Kidney epithelial cell (primary cell): ENCODE measurements around the gene RSRC1. TPM values are rescaled to one million over a fixed set of nuclear protein-coding genes. Genes with fewer than 3 reads are reported as not detected.

Experiments used
- DNase-seq: peaks from one replicate; pipeline ENCODE4 v3.0.0-alpha.2; 2010; ENCODE audit warnings: low read depth
- H3K27me3 ChIP-seq: 2 replicates; pipeline ENCODE4 v1.6.0; 2011; ENCODE audit warnings: low read length; ENCODE audit not compliant: control insufficient read depth, insufficient read depth
- H3K36me3 ChIP-seq: 2 replicates; pipeline ENCODE4 v1.5.1; 2011; ENCODE audit warnings: low read length; ENCODE audit not compliant: control insufficient read depth, insufficient read depth
- H3K4me3 ChIP-seq: 2 replicates; pipeline ENCODE4 v1.5.1; 2011; ENCODE audit warnings: low read depth, mild to moderate bottlenecking, control low read depth, low read length
- CTCF ChIP-seq: IDR thresholded peaks from 2 replicates; pipeline ENCODE4 v1.5.1; 2011; ENCODE audit warnings: mild to moderate bottlenecking, moderate library complexity, low read length, control low read depth, inconsistent platforms; ENCODE audit not compliant: insufficient read depth, poor library complexity, severe bottlenecking
- total RNA-seq: library from RNA; depleted of rRNA; stranded (reverse); fragments of >200 nt; gene quantifications from 2 replicates; pipeline ENCODE4 v1.2.3, GENCODE V29; 2015

Gene RSRC1
- total RNA-seq, 1 donor from 2014 or later: 27.4 TPM

GRCh38 chr3:158106766-158107471 is 3.0 kb upstream of the RSRC1 start:
- no peak for TF ChIP-seq CTCF
- H3K4me3 ChIP-seq: no peak overlapping the region

GRCh38 chr3:158107605-158108444 is 2.1 kb upstream of the RSRC1 start:
- TF ChIP-seq CTCF: no peak
- Histone ChIP-seq H3K36me3 (no peaks in the 10 kb centered on the region), H3K27me3 (peaks cover 54% of the 10 kb centered on the region), H3K4me3 (no peak overlapping the region)
- DNase-seq: no peak

More at GRCh38 chr3:158106766-158107471, 3.0 kb upstream of the RSRC1 start:
- Histone ChIP-seq H3K36me3 (no peaks in the 10 kb centered on the region), H3K27me3 (peaks cover 64% of the 10 kb centered on the region)
- no peak for DNase-seq

DNA sequence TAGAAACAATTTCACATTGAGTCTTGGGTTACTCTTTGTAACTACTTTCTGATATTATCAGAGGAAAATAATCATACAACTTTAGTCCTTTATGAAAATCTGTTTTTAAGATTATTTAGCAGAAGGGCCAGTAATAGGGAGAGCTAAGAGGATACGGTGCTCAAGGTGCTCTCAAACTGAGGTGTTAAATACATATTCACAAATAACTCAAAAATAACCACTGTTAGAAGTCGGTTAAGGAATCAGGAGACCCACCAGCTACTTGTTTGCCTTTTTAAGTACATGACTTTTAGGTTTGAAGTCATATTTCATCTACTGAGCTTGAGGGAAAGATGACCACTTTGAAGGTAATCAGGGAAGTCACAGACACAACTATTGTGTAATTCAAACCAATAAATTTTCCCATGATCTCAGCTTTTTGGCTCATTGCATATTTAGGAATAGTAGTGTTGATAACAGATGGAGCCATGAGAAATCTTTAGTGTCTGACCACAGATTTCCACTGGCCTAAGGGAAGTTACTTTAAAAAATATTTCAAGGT is 1.4 kb upstream of the RSRC1 start:
- H3K36me3 ChIP-seq: no peaks in the 10 kb centered on the region
- TF ChIP-seq CTCF: no peak
- DNase-seq: no peak
- peaks cover 48% of the 10 kb centered on the region for H3K27me3 ChIP-seq
- no peak overlapping the region for H3K4me3 ChIP-seq

DNA sequence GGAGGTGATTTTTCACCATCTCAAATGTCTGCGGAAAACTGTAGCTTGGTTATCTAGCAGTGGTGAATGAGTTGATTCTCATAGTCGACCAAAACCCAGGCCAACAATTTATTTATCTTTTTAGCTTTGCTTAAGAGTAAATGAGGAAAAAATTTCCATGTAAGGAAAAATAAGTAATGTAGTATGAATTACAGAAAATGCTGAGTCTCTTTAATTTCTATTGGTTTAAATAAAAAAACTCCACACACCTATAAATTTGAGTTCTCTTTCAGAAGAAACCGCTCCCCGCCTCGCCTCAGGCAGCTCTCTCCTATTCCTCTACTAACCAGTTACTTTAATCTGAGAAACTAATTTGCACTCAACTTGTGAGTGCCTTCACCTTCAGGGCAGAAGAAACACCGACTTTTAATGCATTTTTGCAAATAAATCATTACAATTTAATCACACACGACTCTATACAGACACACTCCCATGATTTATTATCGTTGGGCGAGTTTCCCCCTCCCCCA is 540 bp upstream of the RSRC1 start:
- H3K27me3 ChIP-seq: peaks cover 39% of the 10 kb centered on the region

DNA sequence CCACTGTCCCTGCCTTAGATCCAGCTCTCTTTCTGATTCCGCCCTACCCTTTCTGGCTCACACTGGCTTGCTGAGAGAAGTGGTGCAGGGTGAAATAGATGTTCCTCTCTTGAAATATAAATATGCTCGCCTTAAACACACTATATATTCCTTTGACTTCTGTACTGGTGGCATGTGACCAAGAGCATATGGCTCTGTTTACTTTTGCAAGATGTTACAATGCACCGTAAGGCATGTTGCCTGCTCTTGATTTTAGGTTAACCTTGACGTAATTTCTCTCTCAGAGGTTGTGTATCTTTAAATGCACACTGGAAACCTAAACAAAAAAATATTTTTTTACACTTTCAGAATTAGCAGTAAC is 749 bp downstream of the RSRC1 start:
- no peak for TF ChIP-seq CTCF
- Histone ChIP-seq H3K27me3 (peaks cover 27% of the 10 kb centered on the region), H3K4me3 (peak overlapping the region; percentile 89), H3K36me3 (no peaks in the 10 kb centered on the region)
- no peak for DNase-seq

More for the DNA sequence above, 540 bp upstream of the RSRC1 start:
- Histone ChIP-seq H3K4me3 (peak overlapping the region; percentile 89), H3K36me3 (no peaks in the 10 kb centered on the region)
- DNase-seq: no peak
- no peak for TF ChIP-seq CTCF
